HL-60/S4 treated with phorbol 12-myristate 13-acetate at 8.2 ng/mL for 4 days and 3 days (cell line): ENCODE results near the gene SUPT6H.
"Not testable (repeated sequence)": the region's sequence is repeated elsewhere in the genome, so short reads cannot be mapped to it uniquely, and the experiment has no call there.

ENCODE experiments used
- in situ Hi-C: fragments of 300-500 bp; cut with MboI; formaldehyde crosslinking; loops from 2 replicates; pipeline ENCODE4 v1.15.0; 2022; ENCODE audit warnings: low sequenced_read_pairs

Gene SUPT6H

GRCh38 chr17:28735242-28735722 lies 73.3 kb downstream of the SUPT6H start:
- in situ Hi-C loops: no loop called here

- in situ Hi-C loops: not testable (repeated sequence)
These were observed 74.1 kb downstream of the SUPT6H start for GRCh38 chr17:28735913-28736769.

GRCh38 chr17:28737316-28737715 lies 75.3 kb downstream of the SUPT6H start:
- in situ Hi-C loops: no loop called here

- in situ Hi-C loops: no loop called here
These were observed 76.0 kb downstream of the SUPT6H start for GRCh38 chr17:28737770-28738679.

GRCh38 chr17:28738680-28739384 lies 76.8 kb downstream of the SUPT6H start:
- in situ Hi-C loops: no loop called here

GRCh38 chr17:28740406-28741357 lies 78.7 kb downstream of the SUPT6H start:
- in situ Hi-C loops: no loop called here

GRCh38 chr17:28741358-28742349 lies 79.6 kb downstream of the SUPT6H start:
- in situ Hi-C loops: no loop called here

GRCh38 chr17:28743243-28744103 lies 81.5 kb downstream of the SUPT6H start, which contains the start of gene TRAF4:
TSS of gene TRAF4 (plus strand) at chr17:28744011. CDS start at chr17:28744113, 102 bp downstream.
- in situ Hi-C loops: no loop called here

GRCh38 chr17:28744104-28744971 lies 82.3 kb downstream of the SUPT6H start:
- in situ Hi-C loops: no loop called here

GRCh38 chr17:28744972-28745785 lies 83.2 kb downstream of the SUPT6H start:
- in situ Hi-C loops: no loop called here

- in situ Hi-C loops: no loop called here
These were observed 83.9 kb downstream of the SUPT6H start for GRCh38 chr17:28745786-28746411.

- in situ Hi-C loops: no loop called here
These were observed 84.6 kb downstream of the SUPT6H start for GRCh38 chr17:28746611-28747050.

GRCh38 chr17:28747051-28747691 lies 85.2 kb downstream of the SUPT6H start:
- in situ Hi-C loops: no loop called here

- in situ Hi-C loops: no loop called here
These were observed 86.1 kb downstream of the SUPT6H start for GRCh38 chr17:28747801-28748750.
